ENCODE results near the gene PKP1.

PKP1 gene

GRCh38 chr1:201291916-201292315, 8.6 kb downstream of the PKP1 start:
- Histone ChIP-seq H3F3A (ENCODE audit: insufficient read depth) (no peaks in the 10 kb centered on the region), H3K9me2 (replicated peaks; ENCODE audit: insufficient read depth, low read length) (no peaks in the 10 kb centered on the region), H3K79me2 (ENCODE audit: insufficient read depth, low read length) (no peaks in the 10 kb centered on the region), H3K9ac (ENCODE audit: low read length) (no peak overlapping the region), H3K9me3 (ENCODE audit: insufficient read depth, low read length) (no peaks in the 10 kb centered on the region), H2AFZ (ENCODE audit: low read depth, low read length, severe bottlenecking) (no peak overlapping the region), H3K4me2 (ENCODE audit: low read depth, low read length, poor library complexity, severe bottlenecking) (no peak overlapping the region), H4K20me1 (ENCODE audit: low read depth, low read length) (no peaks in the 10 kb centered on the region), H3K4me3 (ENCODE audit: insufficient read depth, low read length, poor library complexity, severe bottlenecking) (no peak overlapping the region), H3K27me3 (ENCODE audit: low read length) (no peaks in the 10 kb centered on the region), H3K27ac (ENCODE audit: low read depth, low read length) (no peak overlapping the region), H3K36me3 (ENCODE audit: low read length) (no peaks in the 10 kb centered on the region)
- TF ChIP-seq CTCF (IDR thresholded peaks at IDR 0.05; ENCODE audit: insufficient read depth, low read length, poor library complexity, severe bottlenecking) (no peak), EZH2phosphoT487 (conservative IDR thresholded peaks at IDR 0.05; ENCODE audit: low read length) (no peak)

GRCh38 chr1:201294876-201295275, 11.6 kb downstream of the PKP1 start:
- Histone ChIP-seq H3K36me3 (ENCODE audit: low read length) (no peaks in the 10 kb centered on the region), H3K27me3 (ENCODE audit: low read length) (no peaks in the 10 kb centered on the region), H3K9me3 (ENCODE audit: insufficient read depth, low read length) (no peaks in the 10 kb centered on the region), H2AFZ (ENCODE audit: low read depth, low read length, severe bottlenecking) (no peak overlapping the region), H3K27ac (ENCODE audit: low read depth, low read length) (no peak overlapping the region), H3K4me2 (ENCODE audit: low read depth, low read length, poor library complexity, severe bottlenecking) (no peak overlapping the region), H3K79me2 (ENCODE audit: insufficient read depth, low read length) (no peaks in the 10 kb centered on the region), H3K9ac (ENCODE audit: low read length) (no peak overlapping the region), H3F3A (ENCODE audit: insufficient read depth) (no peaks in the 10 kb centered on the region), H3K9me2 (replicated peaks; ENCODE audit: insufficient read depth, low read length) (no peaks in the 10 kb centered on the region), H4K20me1 (ENCODE audit: low read depth, low read length) (no peaks in the 10 kb centered on the region), H3K4me3 (ENCODE audit: insufficient read depth, low read length, poor library complexity, severe bottlenecking) (no peak overlapping the region)
- no peak for TF ChIP-seq CTCF (IDR thresholded peaks at IDR 0.05; ENCODE audit: insufficient read depth, low read length, poor library complexity, severe bottlenecking)
- TF ChIP-seq EZH2phosphoT487 (conservative IDR thresholded peaks at IDR 0.05; ENCODE audit: low read length) = no peak

GRCh38 chr1:201295346-201295745, 12.0 kb downstream of the PKP1 start:
- Histone ChIP-seq H3K9me3 (ENCODE audit: insufficient read depth, low read length) (no peaks in the 10 kb centered on the region), H3K4me3 (ENCODE audit: insufficient read depth, low read length, poor library complexity, severe bottlenecking) (no peak overlapping the region), H3K27me3 (ENCODE audit: low read length) (no peaks in the 10 kb centered on the region), H3K9me2 (replicated peaks; ENCODE audit: insufficient read depth, low read length) (no peaks in the 10 kb centered on the region), H2AFZ (ENCODE audit: low read depth, low read length, severe bottlenecking) (no peak overlapping the region), H4K20me1 (ENCODE audit: low read depth, low read length) (no peaks in the 10 kb centered on the region), H3F3A (ENCODE audit: insufficient read depth) (no peaks in the 10 kb centered on the region), H3K36me3 (ENCODE audit: low read length) (no peaks in the 10 kb centered on the region), H3K27ac (ENCODE audit: low read depth, low read length) (no peak overlapping the region), H3K4me2 (ENCODE audit: low read depth, low read length, poor library complexity, severe bottlenecking) (no peak overlapping the region), H3K9ac (ENCODE audit: low read length) (no peak overlapping the region), H3K79me2 (ENCODE audit: insufficient read depth, low read length) (no peaks in the 10 kb centered on the region)
- TF ChIP-seq EZH2phosphoT487 (conservative IDR thresholded peaks at IDR 0.05; ENCODE audit: low read length) = no peak
- TF ChIP-seq CTCF (IDR thresholded peaks at IDR 0.05; ENCODE audit: insufficient read depth, low read length, poor library complexity, severe bottlenecking) = no peak
